Measurements from ENCODE around the gene ZBTB34.
"Not testable (repeated sequence)": the region's sequence is repeated elsewhere in the genome, so short reads cannot be mapped to it uniquely, and the experiment has no call there.

Gene ZBTB34

GRCh38 chr9:126860077-126860756, at the start of gene ZBTB34:
TSS of gene ZBTB34 (plus strand) at chr9:126860639. CDS start at chr9:126879400, 18,761 bp downstream.
- peak; percentile 96 for DNase-seq

GRCh38 chr9:126813072-126813471, 47.4 kb upstream of the ZBTB34 start:
- DNase-seq, result no peak

- no peak for DNase-seq
Observed at GRCh38 chr9:126814091-126814490, 46.3 kb upstream of the ZBTB34 start.

- not testable (repeated sequence) for DNase-seq
Observed at GRCh38 chr9:126817615-126818014, 42.8 kb upstream of the ZBTB34 start.

GRCh38 chr9:126818482-126818881, 42.0 kb upstream of the ZBTB34 start:
- no peak for DNase-seq

GRCh38 chr9:126819482-126819881, 41.0 kb upstream of the ZBTB34 start:
- DNase-seq, result no peak

GRCh38 chr9:126822278-126822677, 38.2 kb upstream of the ZBTB34 start:
- no peak for DNase-seq

GRCh38 chr9:126822873-126823272, 37.6 kb upstream of the ZBTB34 start:
- no peak for DNase-seq

- not testable (repeated sequence) for DNase-seq
Observed at GRCh38 chr9:126824052-126824451, 36.4 kb upstream of the ZBTB34 start.

GRCh38 chr9:126827227-126827626, 33.2 kb upstream of the ZBTB34 start:
- no peak for DNase-seq

- DNase-seq, result no peak
Observed at GRCh38 chr9:126829035-126829434, 31.4 kb upstream of the ZBTB34 start.

GRCh38 chr9:126830827-126831226, 29.6 kb upstream of the ZBTB34 start:
- DNase-seq, result no peak

GRCh38 chr9:126832440-126832839, 28.0 kb upstream of the ZBTB34 start:
- DNase-seq, result no peak

GRCh38 chr9:126833020-126833419, 27.4 kb upstream of the ZBTB34 start:
- DNase-seq, result no peak

GRCh38 chr9:126833710-126834345, 26.6 kb upstream of the ZBTB34 start:
- no peak for DNase-seq

GRCh38 chr9:126834672-126835071, 25.8 kb upstream of the ZBTB34 start:
- DNase-seq, result no peak

- no peak for DNase-seq
Observed at GRCh38 chr9:126836216-126836615, 24.2 kb upstream of the ZBTB34 start.

GRCh38 chr9:126838055-126838811, 22.2 kb upstream of the ZBTB34 start:
- no peak for DNase-seq

GRCh38 chr9:126838895-126839294, 21.5 kb upstream of the ZBTB34 start:
- DNase-seq, result no peak

GRCh38 chr9:126839301-126839700, 21.1 kb upstream of the ZBTB34 start:
- DNase-seq, result no peak

GRCh38 chr9:126842220-126842842, 18.1 kb upstream of the ZBTB34 start:
- DNase-seq, result no peak

GRCh38 chr9:126842977-126843799, 17.3 kb upstream of the ZBTB34 start:
- no peak for DNase-seq

GRCh38 chr9:126844085-126844484, 16.4 kb upstream of the ZBTB34 start:
- no peak for DNase-seq
